DMS153 treated with DMSO at 0.1 percent for 48 hours (cell line): Measurements from ENCODE around the gene C1RL.

Source experiments
- DNase-seq: peaks from one replicate; lab custom pipeline; 2025; ENCODE audit not compliant: unreplicated experiment; lab: John Stamatoyannopoulos, UW

Gene C1RL

DNA sequence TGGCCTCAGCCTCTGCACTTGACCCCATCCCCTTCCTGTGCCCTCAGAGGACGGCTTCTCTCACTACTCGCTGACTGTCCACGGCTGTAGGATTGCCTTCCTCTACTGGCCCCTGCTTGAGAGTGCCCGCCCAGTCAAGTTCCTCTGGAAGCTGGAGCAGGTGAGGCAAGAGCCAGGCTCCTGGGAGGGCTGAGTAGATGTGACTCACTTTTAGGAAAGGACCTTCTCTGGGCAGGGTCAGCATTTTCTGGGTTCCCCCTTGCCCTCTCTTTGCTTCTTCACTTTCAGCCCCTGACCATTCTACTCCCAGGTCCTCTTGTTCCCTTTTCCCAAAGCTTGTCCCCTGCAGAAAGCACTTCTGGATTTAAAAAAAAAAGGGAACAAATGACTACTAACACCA is 28.9 kb upstream of the C1RL start:
- no peak for DNase-seq

DNA sequence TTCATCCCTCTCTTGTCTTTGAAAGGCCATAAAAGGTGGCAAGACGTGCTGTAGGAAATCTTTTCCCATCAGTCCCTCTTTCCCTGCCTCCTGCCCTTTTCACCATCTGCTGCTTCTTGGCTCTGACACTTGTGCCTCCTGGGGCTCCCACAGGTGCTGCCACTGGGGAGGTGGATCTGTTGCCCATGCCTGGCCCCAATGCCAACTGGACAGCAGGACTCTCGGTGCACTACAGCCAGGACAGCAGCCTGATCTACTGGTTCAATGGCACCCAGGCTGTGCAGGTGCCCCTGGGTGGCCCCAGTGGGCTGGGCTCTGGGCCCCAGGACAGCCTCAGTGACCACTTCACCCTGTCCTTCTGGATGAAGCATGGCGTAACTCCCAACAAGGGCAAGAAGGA is 27.7 kb upstream of the C1RL start:
- no peak for DNase-seq

DNA sequence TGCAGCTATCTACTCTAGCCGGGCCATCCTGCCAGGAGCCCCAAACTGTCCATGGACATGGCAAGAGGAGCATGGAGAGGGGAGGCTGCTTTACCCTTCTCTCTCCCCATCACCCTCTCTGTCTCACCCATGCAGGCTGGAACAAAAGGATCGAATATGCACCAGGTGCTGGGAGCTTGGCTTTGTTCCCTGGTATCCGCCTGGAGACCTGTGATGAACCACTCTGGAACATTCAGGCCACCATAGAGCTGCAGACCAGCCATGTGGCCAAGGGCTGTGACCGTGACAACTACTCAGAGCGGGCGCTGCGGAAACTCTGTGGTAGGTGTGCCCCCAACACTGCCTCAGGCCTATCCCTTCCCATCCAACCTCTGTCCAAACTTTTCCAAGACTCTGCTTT is 27.1 kb upstream of the C1RL start:
- no peak for DNase-seq

DNA sequence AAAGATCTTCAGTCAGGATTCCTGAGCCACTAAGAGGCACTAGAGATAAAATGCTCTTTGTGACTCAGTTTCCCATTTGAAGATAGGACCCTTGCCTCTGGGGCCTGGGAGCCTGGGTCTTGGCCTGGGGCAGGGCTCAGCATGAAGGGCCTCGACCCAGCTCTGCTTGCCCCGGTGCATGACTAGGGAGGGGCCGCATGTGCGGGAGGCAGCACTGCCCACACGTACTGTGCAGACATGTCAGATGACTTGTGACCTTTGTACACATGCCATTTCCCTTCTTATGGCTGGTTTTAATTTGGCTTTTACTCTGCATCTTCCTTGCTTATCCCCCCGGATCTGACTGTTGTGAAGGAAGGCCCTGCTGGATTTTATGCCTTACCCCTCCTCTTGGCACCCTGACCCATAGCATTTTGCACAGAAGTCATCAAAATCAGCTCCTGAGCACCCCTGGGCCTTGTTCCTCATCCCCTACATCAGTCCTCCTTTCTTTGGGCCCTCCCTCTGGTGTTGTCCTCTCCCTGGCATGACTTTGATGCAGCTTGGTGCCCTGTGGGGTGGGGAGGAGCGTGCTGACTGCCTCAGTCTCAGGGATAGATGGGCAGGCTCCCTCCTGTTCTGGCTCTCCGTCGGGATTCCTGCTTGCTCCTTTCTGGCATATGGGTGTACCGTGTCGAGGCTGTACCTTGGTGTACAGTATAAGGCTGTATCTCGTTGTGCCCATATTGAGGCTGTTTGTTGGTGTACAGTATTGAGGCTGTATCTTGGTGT is 25.6 kb upstream of the C1RL start:
- DNase-seq, result no peak

DNA sequence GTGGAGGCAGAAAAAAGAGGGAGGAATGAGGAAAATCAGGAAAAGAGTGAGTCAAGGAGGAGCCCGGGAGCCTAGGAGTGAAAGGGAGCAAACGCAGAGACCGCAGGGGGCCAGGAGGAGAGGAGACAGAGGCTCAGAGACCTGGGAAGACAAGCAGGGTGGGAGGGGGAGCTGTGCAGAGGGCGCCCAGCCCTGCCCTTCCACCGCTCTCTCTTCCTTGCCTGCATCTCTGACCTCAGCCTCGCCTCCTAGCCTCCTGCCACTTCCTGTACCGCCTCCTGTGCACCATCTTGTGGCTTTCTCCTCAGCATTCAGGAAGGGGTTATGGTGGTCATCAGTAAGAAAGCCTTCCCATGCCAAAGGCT is 22.5 kb upstream of the C1RL start:
- DNase-seq, result no peak

DNA sequence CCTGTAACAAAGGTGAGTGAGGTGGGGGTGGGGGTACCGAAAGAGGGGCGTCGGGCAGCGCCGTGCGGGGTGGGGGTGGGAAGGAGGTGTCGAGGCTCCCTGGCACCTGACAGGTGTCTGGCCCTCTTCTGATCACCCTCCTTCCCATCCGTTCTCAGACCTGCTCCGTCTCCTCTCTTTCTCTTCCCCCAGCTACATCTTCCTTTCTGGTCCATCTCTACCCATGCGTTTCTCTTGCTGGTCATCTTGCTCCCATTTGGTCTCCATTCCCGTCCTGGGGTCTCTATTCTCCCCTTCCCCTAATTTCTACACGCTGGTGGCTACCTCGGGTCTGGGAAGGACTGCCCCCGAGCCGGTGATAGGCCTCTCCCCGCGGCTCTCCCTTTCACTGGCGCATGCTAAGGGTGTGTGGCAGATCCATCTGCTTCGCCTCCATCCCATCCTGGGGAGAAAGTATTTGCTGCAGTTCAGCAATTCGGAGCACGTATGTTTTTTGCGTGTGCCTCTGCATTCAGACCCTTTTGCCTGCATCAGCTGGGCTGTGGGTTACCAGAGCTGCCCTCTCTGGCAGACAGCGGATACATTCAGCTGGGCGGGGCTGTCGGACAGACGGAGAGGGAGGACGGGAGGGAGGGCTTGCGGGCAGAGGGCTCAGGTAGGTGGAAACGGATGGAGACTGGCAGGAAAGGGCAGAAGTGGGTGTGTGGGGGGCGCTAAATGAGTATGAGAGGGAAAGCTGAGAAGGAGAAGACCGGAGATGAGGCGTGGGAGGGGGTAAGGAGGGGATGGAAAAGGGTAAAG is 21.9 kb upstream of the C1RL start:
- peak; percentile 12 for DNase-seq

DNA sequence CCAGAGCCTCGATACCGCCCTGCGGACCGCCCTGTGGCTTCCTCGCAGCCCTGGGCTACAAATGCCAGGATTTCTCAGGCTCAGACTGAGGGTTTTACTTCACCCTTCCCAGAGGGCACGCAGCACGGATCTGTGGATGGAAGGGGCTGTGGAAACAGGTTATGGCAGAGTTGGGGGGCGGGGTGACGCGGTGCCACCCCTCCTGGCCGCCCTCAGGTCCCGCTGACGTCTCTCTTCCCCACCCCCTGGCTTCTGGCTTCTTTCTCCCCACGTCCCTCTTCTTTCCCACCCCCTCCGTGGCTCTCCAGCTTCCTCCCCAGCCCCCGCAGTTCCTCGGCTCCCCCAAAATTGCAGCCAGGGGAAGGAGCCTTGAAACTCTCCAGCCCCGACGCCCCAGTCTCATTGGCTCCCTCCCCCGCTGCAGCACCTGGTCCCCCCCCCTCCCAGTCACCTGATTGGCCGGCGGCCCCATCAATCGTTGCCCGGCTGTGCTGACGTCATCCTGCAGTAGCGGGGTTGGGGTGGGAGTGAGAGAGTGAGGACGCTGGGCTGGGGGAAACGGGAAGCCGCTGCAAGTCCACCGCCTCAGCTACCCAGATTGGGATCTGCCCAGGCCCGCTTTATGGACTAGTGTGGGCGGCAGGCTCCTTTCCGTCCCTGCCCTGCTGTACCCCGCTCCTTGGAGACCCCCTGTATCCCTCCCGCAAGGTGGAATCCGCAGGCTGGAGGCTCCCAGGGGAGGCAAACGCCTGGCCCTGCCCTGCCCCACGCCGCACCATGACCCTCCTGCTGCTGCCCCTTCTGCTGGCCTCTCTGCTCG is 21.1 kb upstream of the C1RL start, which contains the start of gene CLSTN3:
Gene CLSTN3 (plus strand): TSS at position 500 of the 820 bp plus-strand sequence. CDS start 278 bp downstream, at position 778.
- peak; percentile 70 for DNase-seq

DNA sequence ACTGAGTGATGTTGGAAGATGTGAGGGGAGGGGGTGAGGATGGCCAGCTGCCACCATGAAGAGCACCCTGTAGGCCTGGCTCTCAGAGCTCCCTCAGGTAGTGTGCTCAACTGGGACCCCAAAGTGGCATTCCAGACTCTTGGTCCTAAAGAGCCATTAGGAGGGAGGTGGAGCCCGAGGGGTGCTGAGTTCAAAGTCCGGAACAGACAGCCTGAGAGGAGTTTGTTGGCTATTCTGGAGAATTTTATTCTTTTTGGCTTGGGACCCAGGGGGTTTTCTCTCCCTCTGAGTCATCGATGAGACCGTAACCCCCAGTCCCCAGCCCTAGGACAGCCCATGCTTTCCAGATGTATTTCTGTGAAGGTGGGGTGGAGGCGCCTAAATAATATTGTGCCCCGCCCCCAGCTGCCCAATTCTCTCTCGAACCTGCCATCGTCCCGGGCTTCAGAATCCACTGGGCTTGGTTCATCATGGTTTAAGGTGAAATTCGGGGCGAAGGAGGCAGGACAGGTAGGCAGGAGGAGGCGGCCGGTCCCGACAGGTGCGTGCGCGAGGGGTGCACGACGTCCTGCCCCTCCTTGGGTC is 20.4 kb upstream of the C1RL start:
- DNase-seq, result no peak

DNA sequence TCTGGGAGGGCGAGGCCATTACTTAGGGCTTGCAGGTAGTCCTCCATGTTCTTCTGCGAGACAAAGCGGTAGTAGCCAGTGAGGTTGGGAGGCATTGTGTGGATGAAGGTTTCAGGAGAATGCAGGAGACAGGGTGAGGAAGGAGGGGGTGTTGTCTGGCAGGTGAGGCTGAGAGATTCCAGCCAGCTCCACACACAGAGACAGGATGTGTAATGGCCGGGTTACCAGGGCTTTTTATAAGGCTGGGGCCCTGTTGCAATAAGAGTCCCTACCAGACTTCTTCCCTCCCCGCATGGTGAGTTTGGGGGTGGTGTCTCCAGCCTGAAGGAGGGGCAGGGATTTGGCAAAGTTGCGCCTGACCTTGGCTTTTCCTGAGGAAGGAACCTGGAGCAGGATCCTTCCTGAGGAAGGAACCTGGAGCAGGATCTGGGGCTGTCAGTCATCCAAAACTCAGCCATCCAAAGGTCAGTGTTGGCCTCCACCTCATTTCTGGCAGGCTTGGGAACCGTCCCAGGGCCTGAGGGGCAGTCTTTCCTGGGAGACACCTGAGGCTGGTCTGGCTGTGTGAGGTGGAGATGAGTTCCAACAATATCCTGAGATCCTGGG is 19.8 kb upstream of the C1RL start, which contains the start of gene RBP5:
Gene RBP5 (minus strand): TSS at position 209 of the 606 bp plus-strand sequence. CDS start 114 bp downstream, at position 95.
- no peak for DNase-seq

DNA sequence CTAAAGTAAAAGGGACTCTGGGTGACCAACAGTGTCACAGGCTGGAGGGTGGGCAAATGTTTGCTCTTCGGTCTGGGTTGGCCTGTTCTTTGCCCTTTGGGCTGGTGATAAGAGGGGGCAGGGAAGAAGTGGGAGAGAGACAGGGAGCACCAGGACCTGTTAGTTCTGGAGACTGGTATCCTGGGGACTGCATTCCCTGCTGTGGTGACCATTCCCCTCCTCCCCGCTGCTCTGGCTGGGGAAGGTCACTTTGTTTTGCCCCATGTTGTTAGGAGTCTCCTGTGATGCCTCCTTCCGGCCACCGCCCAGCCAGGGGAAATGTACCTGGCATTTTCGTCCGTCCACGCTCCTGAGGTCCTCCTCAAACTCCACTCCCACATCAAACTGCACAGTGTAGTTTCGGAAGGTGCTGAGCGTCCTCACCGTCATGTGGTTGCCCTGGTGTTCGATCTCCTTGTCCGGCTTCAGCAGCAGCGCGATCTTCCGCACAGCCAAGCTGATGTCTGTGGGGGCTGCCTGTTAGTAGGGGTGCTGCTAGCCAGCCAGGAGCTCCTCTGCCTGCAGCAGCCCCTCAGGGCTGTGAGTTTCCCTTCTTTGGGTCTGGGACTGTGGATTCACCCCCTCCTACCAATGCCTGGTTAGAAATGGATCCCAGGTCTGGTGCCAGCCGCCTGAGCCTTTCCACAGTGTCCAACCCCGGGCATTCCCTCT is 19.1 kb upstream of the C1RL start:
- no peak for DNase-seq

DNA sequence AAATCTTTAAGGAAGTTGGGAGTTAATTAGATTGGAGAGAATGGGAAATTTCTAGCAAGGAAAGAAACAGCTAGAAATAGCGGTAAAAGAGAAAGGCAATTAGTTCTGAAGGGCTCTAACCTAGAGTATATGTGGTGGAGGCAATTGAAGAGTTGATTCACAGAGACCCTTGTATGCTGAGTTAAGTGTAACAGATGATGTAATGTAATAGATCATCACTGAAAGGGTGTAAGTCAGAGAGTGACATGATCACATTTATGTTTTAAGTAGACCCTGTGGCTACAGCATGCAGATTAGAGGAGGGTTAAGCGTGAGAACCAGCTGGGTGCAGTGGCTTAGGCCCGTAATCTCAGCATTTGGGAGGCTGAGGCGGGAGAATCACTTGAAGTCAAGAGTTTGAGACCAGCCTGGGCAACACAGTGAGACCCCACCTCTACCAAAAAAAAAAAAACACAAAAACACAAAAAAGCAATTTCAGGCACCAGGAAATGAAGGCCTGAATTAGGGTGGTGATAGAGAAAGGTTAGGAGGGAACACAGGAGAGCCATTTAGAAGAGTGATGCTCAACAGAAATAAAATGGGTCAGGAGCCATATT is 16.7 kb upstream of the C1RL start:
- no peak for DNase-seq

DNA sequence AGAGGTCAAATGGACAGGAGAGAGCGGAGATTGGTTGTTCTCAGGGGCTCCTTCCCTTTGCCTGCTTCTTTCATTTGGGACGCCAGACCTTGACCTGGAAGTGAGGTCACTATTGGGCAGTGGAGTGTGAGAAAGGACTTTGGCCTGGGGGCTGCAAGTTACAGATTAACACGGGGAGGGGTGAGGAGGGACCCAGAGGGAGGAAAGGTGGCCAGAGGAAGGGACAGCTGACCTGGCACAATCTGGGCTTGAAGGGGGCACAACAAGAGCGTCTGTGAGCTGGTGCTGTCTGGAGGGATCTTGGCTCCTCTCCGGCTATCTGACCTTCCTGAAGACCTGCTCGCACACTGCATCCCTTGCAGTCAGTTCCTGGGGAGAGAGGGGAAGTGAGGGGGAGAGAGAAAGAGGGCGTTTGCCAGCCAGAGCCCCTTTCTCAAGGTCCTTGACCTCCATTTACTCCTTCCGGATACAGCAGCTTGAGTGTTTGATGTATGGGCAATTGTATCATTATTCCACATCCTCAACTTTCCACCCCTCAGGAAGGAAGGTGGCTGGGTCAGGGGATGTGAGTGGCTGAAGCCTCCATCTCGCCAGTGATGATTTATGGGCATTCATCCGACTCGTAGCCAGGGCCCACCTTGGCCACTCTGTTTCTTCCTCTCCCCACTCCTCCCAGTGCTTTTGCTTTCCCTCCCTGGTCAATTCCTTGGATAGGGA is 14.9 kb upstream of the C1RL start:
- DNase-seq, result no peak

DNA sequence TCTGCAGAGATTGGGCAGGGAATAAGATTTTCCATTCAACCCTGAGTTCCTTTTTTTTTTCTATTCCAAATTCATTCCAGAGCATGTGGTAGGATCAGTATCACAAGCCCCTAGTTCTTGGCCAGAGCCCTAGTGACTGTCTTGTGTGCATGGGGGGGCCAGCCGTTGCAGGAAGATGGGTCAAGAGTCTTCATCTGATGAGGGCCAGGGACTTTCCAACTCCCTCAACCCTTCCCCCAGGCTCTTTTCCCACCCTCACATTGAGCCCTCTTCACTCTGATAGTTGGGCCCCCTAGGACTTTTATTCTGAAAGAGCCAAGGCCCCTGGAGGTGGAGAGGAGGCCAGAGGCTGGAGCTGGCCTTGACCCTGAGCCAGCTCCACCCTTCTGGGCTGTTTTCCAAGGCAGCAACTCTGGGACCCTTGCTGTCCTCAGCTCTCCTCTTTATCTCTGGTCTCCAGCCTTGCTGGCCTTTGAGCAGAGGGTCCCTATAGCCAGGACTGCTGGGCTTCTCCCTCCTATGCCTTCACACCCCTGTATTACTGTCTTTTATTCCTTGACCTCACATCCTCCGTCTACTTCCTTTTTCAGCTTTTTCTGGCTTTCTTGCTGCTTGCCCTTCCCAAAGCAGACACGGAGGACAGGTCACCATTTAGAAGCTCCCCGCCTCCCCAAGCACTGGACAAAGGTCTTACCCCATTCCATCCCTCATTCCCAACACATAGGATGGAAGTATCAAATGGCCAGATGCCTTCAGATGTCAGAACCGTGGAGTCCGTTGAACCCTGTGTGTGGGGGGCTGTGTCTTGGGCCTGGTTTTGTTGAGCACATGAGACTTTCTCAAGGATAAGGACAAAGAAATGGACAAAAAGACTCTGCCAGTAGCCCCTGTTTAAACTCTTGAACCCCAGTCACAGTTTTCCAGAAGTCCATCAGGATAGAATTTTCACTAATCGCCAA is 14.1 kb upstream of the C1RL start:
- DNase-seq, result no peak

DNA sequence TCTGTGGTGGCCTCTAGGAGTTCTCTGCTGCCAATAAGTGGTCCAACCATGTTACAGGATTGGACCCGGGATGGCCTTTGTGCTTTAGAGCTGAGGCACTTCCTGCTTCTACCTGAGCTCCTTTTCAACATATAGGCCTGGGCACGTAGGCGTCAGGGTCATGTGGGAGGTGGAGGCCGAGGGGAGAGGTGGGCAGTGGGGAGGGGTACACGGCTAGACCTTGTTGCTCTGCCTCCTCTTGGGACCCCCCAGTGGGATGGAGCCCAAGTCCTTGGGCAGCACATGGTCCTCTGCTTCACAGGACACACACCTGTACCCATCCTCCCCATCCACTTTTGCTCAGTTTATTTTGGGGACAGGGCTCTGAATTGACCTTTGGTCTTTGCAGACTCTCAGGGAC is 12.3 kb upstream of the C1RL start:
- no peak for DNase-seq

DNA sequence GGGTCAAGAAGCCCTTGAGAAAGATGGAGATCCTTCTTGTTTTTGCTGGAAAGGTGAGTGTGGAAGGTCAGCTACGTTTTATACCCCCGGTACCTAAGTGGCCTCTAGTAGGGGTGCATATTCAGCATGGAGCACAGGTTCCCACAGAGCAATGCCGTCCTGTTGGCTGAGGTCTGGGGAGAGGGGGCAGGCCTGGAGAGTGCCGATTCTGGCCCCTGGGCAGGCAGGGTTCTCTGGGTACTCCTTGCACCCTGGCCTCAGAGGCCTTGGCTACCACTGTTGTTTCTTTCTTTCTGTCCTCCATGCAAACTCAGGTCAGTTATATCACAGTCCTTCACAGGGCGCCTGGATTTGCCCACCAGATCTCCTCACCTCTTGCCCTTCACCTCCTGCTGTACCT is 11.2 kb upstream of the C1RL start:
- DNase-seq, result no peak

DNA sequence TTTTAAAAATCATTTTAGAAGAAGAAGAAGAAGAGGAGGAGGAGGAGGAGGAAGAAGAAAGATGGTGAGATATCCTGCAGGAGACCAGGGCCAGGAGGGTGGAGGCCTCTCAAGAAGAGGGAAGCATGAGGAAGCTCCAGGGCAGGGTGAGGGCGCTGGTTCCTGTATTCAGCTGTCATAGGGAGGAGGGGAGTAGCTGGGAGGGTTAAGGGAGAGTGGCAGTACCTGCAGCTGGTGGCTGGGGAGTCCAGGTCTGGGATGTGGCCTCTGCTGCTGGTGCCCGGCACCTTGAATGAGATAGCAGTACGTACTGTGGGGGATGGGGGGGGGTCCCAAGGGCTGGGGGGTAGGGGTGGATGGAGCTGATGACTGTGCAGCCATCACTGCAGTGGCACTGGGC is 9.9 kb upstream of the C1RL start:
- no peak for DNase-seq

DNA sequence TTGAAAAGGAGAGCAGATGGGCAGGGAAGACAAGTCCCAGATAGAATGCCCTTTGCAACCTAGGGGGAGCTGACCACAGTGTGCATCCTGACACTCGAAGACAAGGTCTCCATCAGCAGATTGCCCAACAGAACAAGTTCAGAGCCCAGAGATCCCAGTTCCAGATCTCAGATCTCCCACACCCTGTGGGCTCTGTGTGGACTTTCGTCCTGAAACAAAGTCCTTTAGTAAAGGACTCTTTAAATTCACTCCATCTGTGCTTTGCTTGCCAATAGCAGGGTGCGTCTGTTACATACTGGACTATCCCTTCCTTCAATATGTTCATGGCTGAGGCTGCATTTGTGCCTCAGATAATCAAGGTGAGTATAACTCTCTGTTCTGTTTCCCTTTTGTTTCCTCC is 8.7 kb upstream of the C1RL start:
- DNase-seq, result no peak

DNA sequence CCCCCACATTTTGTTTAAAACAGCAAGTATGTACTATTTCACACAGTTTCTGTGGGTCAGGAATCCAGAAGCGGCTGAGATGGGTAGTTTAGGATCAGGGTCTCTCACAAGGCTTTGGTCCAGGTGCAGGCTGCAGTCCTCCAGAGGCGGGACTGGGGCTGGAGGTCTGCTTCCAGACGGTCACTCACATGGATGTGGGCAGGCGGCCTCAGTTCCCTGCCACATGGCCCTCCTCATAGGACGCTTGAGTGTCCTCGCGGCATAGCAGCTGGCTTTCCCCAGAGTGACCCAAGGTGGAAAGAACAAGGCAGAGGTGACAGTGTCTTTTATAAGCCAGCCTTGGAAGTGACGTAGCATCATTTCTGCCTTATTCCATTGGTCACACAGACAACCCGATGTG is 7.9 kb upstream of the C1RL start:
- no peak for DNase-seq
